ENCODE measurements around the gene ANKRD18B.
"Not testable (repeated sequence)": the region's sequence is repeated elsewhere in the genome, so short reads cannot be mapped to it uniquely, and the experiment has no call there.

Gene ANKRD18B

GRCh38 chr9:33545715-33546114, 21.7 kb downstream of the ANKRD18B start:
- not testable (repeated sequence) for H3K4me2 ChIP-seq (ENCODE audit: low read length); H3K9me3 ChIP-seq (replicated peaks; ENCODE audit: low read length); H3K36me3 ChIP-seq (ENCODE audit: insufficient read depth, low read length); H3K4me3 ChIP-seq (ENCODE audit: low read length); H3K27me3 ChIP-seq (ENCODE audit: control insufficient read depth, insufficient read depth, low read length); H3K9ac ChIP-seq (ENCODE audit: low read depth, low read length)
- H3K4me1 ChIP-seq (ENCODE audit: control insufficient read depth, insufficient read depth, low read length): peaks cover 14% of the 10 kb centered on the region

DNA sequence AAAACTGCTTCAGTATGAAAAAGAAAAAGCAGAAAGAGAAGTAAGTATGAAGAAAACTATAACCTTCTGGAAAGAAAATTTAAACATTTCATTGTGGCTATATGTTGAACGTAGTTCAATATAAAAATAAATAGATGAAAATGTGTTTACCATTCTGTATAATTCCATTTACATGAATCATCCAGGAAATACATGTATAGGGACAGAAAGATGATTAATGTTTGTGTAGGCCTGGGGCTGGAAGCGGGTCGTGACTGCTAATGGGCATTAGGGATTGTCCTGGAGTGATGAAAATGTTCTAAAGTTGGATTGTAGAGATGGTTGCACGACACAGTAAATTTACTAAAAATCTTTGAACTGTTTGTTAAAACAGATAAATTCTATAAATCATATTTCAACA, 24.8 kb downstream of the ANKRD18B start:
- H3K4me2 ChIP-seq (ENCODE audit: low read length); H3K4me3 ChIP-seq (ENCODE audit: low read length); H3K36me3 ChIP-seq (ENCODE audit: insufficient read depth, low read length); H3K27me3 ChIP-seq (ENCODE audit: control insufficient read depth, insufficient read depth, low read length); H3K9me3 ChIP-seq (replicated peaks; ENCODE audit: low read length); H3K9ac ChIP-seq (ENCODE audit: low read depth, low read length): not testable (repeated sequence)
- H3K4me1 ChIP-seq (ENCODE audit: control insufficient read depth, insufficient read depth, low read length): peaks cover 14% of the 10 kb centered on the region

DNA sequence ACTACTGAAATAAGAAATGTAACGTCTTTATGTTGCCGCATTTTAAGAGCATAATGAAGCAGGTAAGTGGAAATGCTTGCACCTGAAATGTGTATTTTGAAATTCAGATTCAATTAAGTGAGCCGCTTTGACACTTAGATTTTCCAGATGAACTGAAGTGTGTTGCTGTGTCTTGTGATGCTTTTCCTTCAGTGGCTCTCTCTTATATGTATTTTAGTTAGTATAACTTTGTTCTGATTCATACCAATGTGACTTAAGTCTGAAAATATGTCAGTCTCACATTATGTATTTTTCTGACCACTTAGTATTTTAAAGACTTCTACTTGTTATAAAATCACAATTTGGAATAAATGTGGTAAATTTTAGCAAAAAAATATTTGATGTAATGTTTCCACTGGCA, 25.4 kb downstream of the ANKRD18B start:
- H3K4me3 ChIP-seq (ENCODE audit: low read length); H3K9me3 ChIP-seq (replicated peaks; ENCODE audit: low read length); H3K27me3 ChIP-seq (ENCODE audit: control insufficient read depth, insufficient read depth, low read length); H3K36me3 ChIP-seq (ENCODE audit: insufficient read depth, low read length): not testable (repeated sequence)
- H3K9ac ChIP-seq (ENCODE audit: low read depth, low read length): peak overlapping the region; percentile 35
- H3K4me1 ChIP-seq (ENCODE audit: control insufficient read depth, insufficient read depth, low read length): peaks cover 14% of the 10 kb centered on the region
- peak overlapping the region; percentile 64 for H3K4me2 ChIP-seq (ENCODE audit: low read length)

DNA sequence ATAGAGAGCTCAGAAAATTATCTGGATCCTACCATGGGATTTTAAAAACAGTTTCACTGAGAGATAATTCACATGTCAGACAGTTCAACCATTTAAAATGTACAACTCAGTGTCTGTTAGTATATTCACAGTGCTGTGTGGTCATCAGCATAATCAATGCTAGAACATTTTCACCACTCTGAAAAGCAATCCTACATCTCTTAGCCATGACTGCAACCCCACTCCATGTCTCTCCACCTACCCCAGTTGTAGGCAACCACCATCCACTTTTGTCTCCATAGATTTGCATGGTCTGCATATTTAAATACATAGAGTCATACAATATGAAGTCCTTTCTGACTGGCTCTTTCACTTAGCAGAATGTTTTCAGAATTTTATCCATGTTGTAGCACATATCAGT, 27.1 kb downstream of the ANKRD18B start:
- not testable (repeated sequence) for H3K36me3 ChIP-seq (ENCODE audit: insufficient read depth, low read length); H3K4me3 ChIP-seq (ENCODE audit: low read length); H3K9me3 ChIP-seq (replicated peaks; ENCODE audit: low read length); H3K4me2 ChIP-seq (ENCODE audit: low read length); H3K27me3 ChIP-seq (ENCODE audit: control insufficient read depth, insufficient read depth, low read length); H3K9ac ChIP-seq (ENCODE audit: low read depth, low read length)
- peaks cover 14% of the 10 kb centered on the region for H3K4me1 ChIP-seq (ENCODE audit: control insufficient read depth, insufficient read depth, low read length)

DNA sequence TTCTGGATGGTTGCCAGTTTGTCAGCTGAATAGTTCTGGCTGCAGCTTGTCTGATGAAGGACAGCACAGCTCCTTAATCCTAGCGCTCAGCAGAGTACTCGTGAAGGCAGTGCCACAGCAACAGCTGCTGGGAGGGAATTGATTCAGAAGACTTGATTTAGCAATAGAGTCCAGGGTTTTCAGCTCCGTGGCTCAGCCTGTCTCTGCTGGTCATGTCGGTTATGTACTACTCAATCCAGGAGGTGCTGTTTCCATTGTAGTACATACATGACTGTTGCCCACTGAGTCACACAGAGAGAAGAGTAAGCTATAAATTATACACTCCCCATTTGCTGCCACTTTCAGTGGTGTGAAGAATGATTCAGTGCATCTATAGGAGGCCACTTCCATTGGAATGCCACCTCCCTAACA, 28.3 kb downstream of the ANKRD18B start:
- H3K4me1 ChIP-seq (ENCODE audit: control insufficient read depth, insufficient read depth, low read length): peaks cover 14% of the 10 kb centered on the region
- H3K27me3 ChIP-seq (ENCODE audit: control insufficient read depth, insufficient read depth, low read length); H3K4me2 ChIP-seq (ENCODE audit: low read length); H3K9ac ChIP-seq (ENCODE audit: low read depth, low read length); H3K36me3 ChIP-seq (ENCODE audit: insufficient read depth, low read length); H3K9me3 ChIP-seq (replicated peaks; ENCODE audit: low read length); H3K4me3 ChIP-seq (ENCODE audit: low read length): not testable (repeated sequence)

DNA sequence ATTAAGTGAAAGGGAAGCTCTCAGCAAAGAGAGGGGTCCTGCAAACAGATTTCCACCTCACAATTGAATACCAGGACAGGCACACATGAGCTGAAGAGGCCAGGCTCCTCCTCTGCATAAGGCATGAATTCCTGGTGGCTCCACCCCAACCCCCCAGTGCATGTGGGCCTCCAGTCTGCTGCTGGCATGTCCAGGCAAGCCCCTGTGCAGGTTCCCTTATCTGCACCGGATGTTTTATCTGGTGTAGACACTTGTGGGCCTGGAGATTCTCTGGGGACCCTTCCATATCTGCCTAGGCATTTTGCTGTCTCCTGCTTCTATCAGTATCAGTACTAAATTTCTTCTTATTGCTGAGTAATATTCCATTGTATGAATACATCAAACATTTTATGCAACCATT, 36.2 kb downstream of the ANKRD18B start:
- H3K27me3 ChIP-seq (ENCODE audit: control insufficient read depth, insufficient read depth, low read length); H3K4me3 ChIP-seq (ENCODE audit: low read length); H3K36me3 ChIP-seq (ENCODE audit: insufficient read depth, low read length); H3K9ac ChIP-seq (ENCODE audit: low read depth, low read length); H3K4me2 ChIP-seq (ENCODE audit: low read length); H3K4me1 ChIP-seq (ENCODE audit: control insufficient read depth, insufficient read depth, low read length); H3K9me3 ChIP-seq (replicated peaks; ENCODE audit: low read length): not testable (repeated sequence)

GRCh38 chr9:33562196-33562595, 38.1 kb downstream of the ANKRD18B start:
- H3K4me3 ChIP-seq (ENCODE audit: low read length); H3K27me3 ChIP-seq (ENCODE audit: control insufficient read depth, insufficient read depth, low read length); H3K9ac ChIP-seq (ENCODE audit: low read depth, low read length); H3K4me2 ChIP-seq (ENCODE audit: low read length); H3K9me3 ChIP-seq (replicated peaks; ENCODE audit: low read length); H3K36me3 ChIP-seq (ENCODE audit: insufficient read depth, low read length); H3K4me1 ChIP-seq (ENCODE audit: control insufficient read depth, insufficient read depth, low read length): not testable (repeated sequence)

DNA sequence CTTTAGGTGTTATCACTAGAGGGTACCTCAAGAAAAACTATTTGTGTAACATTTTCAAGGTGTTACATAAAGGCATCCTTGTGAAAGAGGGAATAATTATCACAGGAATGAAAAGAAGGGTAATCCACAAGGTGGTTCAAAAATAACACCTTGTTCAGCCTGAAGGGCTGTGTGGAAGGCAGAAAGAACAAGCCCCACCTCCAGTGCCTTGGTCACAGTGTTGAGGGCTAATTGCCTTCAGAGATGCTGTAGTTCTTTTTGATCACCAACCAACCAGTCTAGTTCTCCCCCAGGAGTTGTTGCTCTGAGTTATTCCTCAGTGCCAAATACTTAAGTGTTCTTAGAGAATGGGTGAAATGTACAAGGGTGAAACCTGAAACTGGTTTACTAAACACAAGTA, 43.7 kb downstream of the ANKRD18B start:
- not testable (repeated sequence) for H3K4me1 ChIP-seq (ENCODE audit: control insufficient read depth, insufficient read depth, low read length); H3K36me3 ChIP-seq (ENCODE audit: insufficient read depth, low read length); H3K4me2 ChIP-seq (ENCODE audit: low read length); H3K27me3 ChIP-seq (ENCODE audit: control insufficient read depth, insufficient read depth, low read length); H3K9me3 ChIP-seq (replicated peaks; ENCODE audit: low read length); H3K4me3 ChIP-seq (ENCODE audit: low read length); H3K9ac ChIP-seq (ENCODE audit: low read depth, low read length)

DNA sequence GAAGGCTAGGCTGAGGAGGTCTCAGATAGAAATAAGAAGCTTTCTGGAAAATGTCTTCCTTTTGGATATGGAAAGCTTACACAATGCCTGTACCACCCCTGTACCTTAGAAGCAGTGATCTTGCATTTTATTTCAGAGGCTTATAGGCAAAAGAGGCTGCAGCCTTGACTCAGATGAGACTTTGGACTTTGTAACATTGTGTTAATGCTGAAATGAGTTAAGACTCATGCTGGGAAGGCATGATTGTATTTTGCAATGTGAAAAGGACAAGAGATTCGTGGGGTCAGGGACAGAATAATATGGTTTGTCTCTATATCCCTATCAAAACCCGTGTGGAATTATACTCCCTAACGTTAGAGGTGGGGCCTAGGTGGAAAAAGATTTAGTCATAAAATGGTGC, 53.7 kb downstream of the ANKRD18B start:
- H3K4me1 ChIP-seq (ENCODE audit: control insufficient read depth, insufficient read depth, low read length); H3K9ac ChIP-seq (ENCODE audit: low read depth, low read length); H3K4me2 ChIP-seq (ENCODE audit: low read length); H3K27me3 ChIP-seq (ENCODE audit: control insufficient read depth, insufficient read depth, low read length); H3K36me3 ChIP-seq (ENCODE audit: insufficient read depth, low read length); H3K9me3 ChIP-seq (replicated peaks; ENCODE audit: low read length); H3K4me3 ChIP-seq (ENCODE audit: low read length): not testable (repeated sequence)

GRCh38 chr9:33579996-33580395, 55.9 kb downstream of the ANKRD18B start:
- not testable (repeated sequence) for H3K4me3 ChIP-seq (ENCODE audit: low read length); H3K4me1 ChIP-seq (ENCODE audit: control insufficient read depth, insufficient read depth, low read length)

GRCh38 chr9:33582686-33583085, 58.6 kb downstream of the ANKRD18B start:
- not testable (repeated sequence) for H3K4me3 ChIP-seq (ENCODE audit: low read length); H3K9me3 ChIP-seq (replicated peaks; ENCODE audit: low read length); H3K9ac ChIP-seq (ENCODE audit: low read depth, low read length); H3K36me3 ChIP-seq (ENCODE audit: insufficient read depth, low read length); H3K4me2 ChIP-seq (ENCODE audit: low read length); H3K27me3 ChIP-seq (ENCODE audit: control insufficient read depth, insufficient read depth, low read length); H3K4me1 ChIP-seq (ENCODE audit: control insufficient read depth, insufficient read depth, low read length)

More at GRCh38 chr9:33579996-33580395, 55.9 kb downstream of the ANKRD18B start:
- H3K27me3 ChIP-seq (ENCODE audit: control insufficient read depth, insufficient read depth, low read length); H3K9ac ChIP-seq (ENCODE audit: low read depth, low read length); H3K4me2 ChIP-seq (ENCODE audit: low read length); H3K9me3 ChIP-seq (replicated peaks; ENCODE audit: low read length); H3K36me3 ChIP-seq (ENCODE audit: insufficient read depth, low read length): not testable (repeated sequence)

DNA sequence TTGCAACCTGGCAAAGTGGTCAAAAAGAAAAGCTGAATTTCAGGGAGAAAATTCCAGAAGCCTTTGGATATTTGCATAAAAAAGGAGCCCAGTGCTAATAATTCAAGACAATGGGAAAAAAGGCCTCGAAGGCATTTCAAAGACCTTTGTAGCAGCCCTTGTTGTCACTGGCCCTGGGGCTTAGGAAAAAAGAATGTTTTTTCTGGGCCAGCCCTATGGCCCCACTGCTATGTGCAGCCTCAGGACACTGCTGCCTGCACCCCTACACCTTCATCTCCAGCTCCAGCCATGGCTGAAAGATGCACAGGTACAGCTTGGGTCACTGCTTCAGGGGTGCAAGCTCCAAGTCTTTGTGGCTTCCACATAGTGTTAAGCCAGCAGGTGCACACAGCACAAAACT, 62.1 kb downstream of the ANKRD18B start:
- not testable (repeated sequence) for H3K9me3 ChIP-seq (replicated peaks; ENCODE audit: low read length); H3K4me1 ChIP-seq (ENCODE audit: control insufficient read depth, insufficient read depth, low read length)

GRCh38 chr9:33587799-33588198, 63.7 kb downstream of the ANKRD18B start:
- H3K9ac ChIP-seq (ENCODE audit: low read depth, low read length): not testable (repeated sequence)

More for the DNA sequence above, 62.1 kb downstream of the ANKRD18B start:
- not testable (repeated sequence) for H3K4me3 ChIP-seq (ENCODE audit: low read length); H3K9ac ChIP-seq (ENCODE audit: low read depth, low read length); H3K36me3 ChIP-seq (ENCODE audit: insufficient read depth, low read length); H3K27me3 ChIP-seq (ENCODE audit: control insufficient read depth, insufficient read depth, low read length); H3K4me2 ChIP-seq (ENCODE audit: low read length)

More at GRCh38 chr9:33587799-33588198, 63.7 kb downstream of the ANKRD18B start:
- H3K36me3 ChIP-seq (ENCODE audit: insufficient read depth, low read length); H3K4me3 ChIP-seq (ENCODE audit: low read length); H3K9me3 ChIP-seq (replicated peaks; ENCODE audit: low read length); H3K4me1 ChIP-seq (ENCODE audit: control insufficient read depth, insufficient read depth, low read length); H3K27me3 ChIP-seq (ENCODE audit: control insufficient read depth, insufficient read depth, low read length); H3K4me2 ChIP-seq (ENCODE audit: low read length): not testable (repeated sequence)

Measured in skeletal muscle satellite cell (primary cell).